Cardiac muscle cell (in vitro differentiated cells and primary cell): ENCODE measurements around the gene NEGR1. TPM values are rescaled to one million over a fixed set of nuclear protein-coding genes. Genes with fewer than 3 reads are reported as not detected.

Experiments
- DNase-seq, 2 donors: peaks; one replicate each; pipeline versions ENCODE4 v3.0.0 to v3.0.0-alpha.2; 2010 to 2017; ENCODE audit warnings: low read depth in 1 of 2, low spot score in 1 of 2
- H3K27ac ChIP-seq: fragments of 200-600 bp; sonication (generic); 2 replicates; pipeline ENCODE4 v1.5.1; 2016
- H3K27me3 ChIP-seq: fragments of 200-600 bp; sonication (generic); 2 replicates; pipeline ENCODE4 v1.6.0; 2016; ENCODE audit warnings: control low read depth
- H3K36me3 ChIP-seq: fragments of 200-600 bp; sonication (generic); 2 replicates; pipeline ENCODE4 v1.5.1; 2016; ENCODE audit warnings: control low read depth
- H3K4me1 ChIP-seq: fragments of 200-600 bp; sonication (generic); 2 replicates; pipeline ENCODE4 v1.8.1; 2017; ENCODE audit warnings: low read depth, mild to moderate bottlenecking, mixed run types
- H3K4me3 ChIP-seq: fragments of 200-600 bp; sonication (generic); 2 replicates; pipeline ENCODE4 v1.5.1; 2016; ENCODE audit warnings: mild to moderate bottlenecking
- H3K9me3 ChIP-seq: fragments of 200-600 bp; sonication (generic); 2 replicates; pipeline ENCODE4 v1.5.1; 2017; ENCODE audit warnings: low read depth, mild to moderate bottlenecking, control low read depth
- CTCF ChIP-seq: IDR thresholded peaks from 2 replicates; pipeline ENCODE4 v1.5.1; 2012; ENCODE audit warnings: low read depth, mild to moderate bottlenecking, low read length
- polyA plus RNA-seq: library from polyadenylated mRNA; unstranded; fragments of >200 nt; fragmentation: Nextera tagmentation; extraction: Ambion mirVana; gene quantifications from 2 replicates; pipeline ENCODE4 v1.2.1, GENCODE V29; 2016
- total RNA-seq: library from RNA; depleted of rRNA; stranded (reverse); fragments of >200 nt; gene quantifications from 2 replicates; pipeline ENCODE4 v1.2.3, GENCODE V29; 2016

The NEGR1 gene
- total and polyA plus RNA-seq, 2 experiments from 2014 or later: 0.06 to 0.20 TPM

GRCh38 chr1:71956613-71957285 lies 325.6 kb downstream of the NEGR1 start:
- Histone ChIP-seq H3K9me3 (no peaks in the 10 kb centered on the region), H3K27ac (no peak overlapping the region)

GRCh38 chr1:71950579-71950978 lies 331.8 kb downstream of the NEGR1 start:
- DNase-seq: no peak
- Histone ChIP-seq H3K4me1 (no peaks in the 10 kb centered on the region), H3K27me3 (no peaks in the 10 kb centered on the region), H3K27ac (no peak overlapping the region), H3K4me3 (no peak overlapping the region), H3K36me3 (no peaks in the 10 kb centered on the region), H3K9me3 (no peaks in the 10 kb centered on the region)
- TF ChIP-seq CTCF: no peak

More at GRCh38 chr1:71956613-71957285, 325.6 kb downstream of the NEGR1 start:
- DNase-seq: no peak
- no peaks in the 10 kb centered on the region for H3K27me3 ChIP-seq
- no peak for TF ChIP-seq CTCF
- H3K4me1 ChIP-seq: peaks cover 5% of the 10 kb centered on the region
- no peak overlapping the region for H3K4me3 ChIP-seq
- H3K36me3 ChIP-seq: no peaks in the 10 kb centered on the region

GRCh38 chr1:71949681-71950080 lies 332.7 kb downstream of the NEGR1 start:
- H3K27ac ChIP-seq: no peak overlapping the region
- no peaks in the 10 kb centered on the region for H3K9me3 ChIP-seq
- no peak for TF ChIP-seq CTCF
- H3K36me3 ChIP-seq: no peaks in the 10 kb centered on the region
- no peaks in the 10 kb centered on the region for H3K27me3 ChIP-seq
- H3K4me1 ChIP-seq: no peaks in the 10 kb centered on the region
- H3K4me3 ChIP-seq: no peak overlapping the region
- DNase-seq: no peak

GRCh38 chr1:71948561-71948960 lies 333.8 kb downstream of the NEGR1 start:
- Histone ChIP-seq H3K27me3 (no peaks in the 10 kb centered on the region), H3K9me3 (no peaks in the 10 kb centered on the region), H3K4me3 (no peak overlapping the region), H3K27ac (no peak overlapping the region), H3K4me1 (no peaks in the 10 kb centered on the region), H3K36me3 (no peaks in the 10 kb centered on the region)
- no peak for TF ChIP-seq CTCF
- DNase-seq: no peak

- H3K27me3 ChIP-seq: no peaks in the 10 kb centered on the region
Measured at GRCh38 chr1:71944006-71944405, 338.3 kb downstream of the NEGR1 start.

More at GRCh38 chr1:71944006-71944405, 338.3 kb downstream of the NEGR1 start:
- no peak overlapping the region for H3K4me3 ChIP-seq
- no peaks in the 10 kb centered on the region for H3K9me3 ChIP-seq
- H3K4me1 ChIP-seq: no peaks in the 10 kb centered on the region
- H3K27ac ChIP-seq: no peak overlapping the region
- DNase-seq: no peak
- TF ChIP-seq CTCF: no peak
- no peaks in the 10 kb centered on the region for H3K36me3 ChIP-seq
